Calu3 (cell line): Measurements from ENCODE around the gene DYNLRB1. TPM values are rescaled to one million over a fixed set of nuclear protein-coding genes. Genes with fewer than 3 reads are reported as not detected.

Experiments used
- BruUV-seq: library from RNA; stranded (reverse); fragments of 400-500 nt; replicated peaks from 2 replicates; lab custom pipeline; 2021; lab: Mats Ljungman, UMichigan
- CTCF ChIA-PET: fragments of 300-600 bp; sonication (Branson Sonifier 250); formaldehyde crosslinking; loops from one replicate; lab custom pipeline; 2022; ENCODE audit warnings: antibody characterized with exemption; lab: Charles Lee
- DNase-seq: peaks from one replicate; pipeline ENCODE4 v3.0.0; 2022
- H3K27ac Mint-ChIP-seq: one replicate; pipeline ENCODE4 v1.8.0; 2022; ENCODE audit warnings: mixed read lengths; ENCODE audit not compliant: unreplicated experiment
- H3K27me3 Mint-ChIP-seq: one replicate; pipeline ENCODE4 v1.8.0; 2022; ENCODE audit warnings: mixed read lengths; ENCODE audit not compliant: unreplicated experiment
- H3K36me3 Mint-ChIP-seq: one replicate; pipeline ENCODE4 v1.8.0; 2022; ENCODE audit warnings: mild to moderate bottlenecking, moderate library complexity, mixed read lengths; ENCODE audit not compliant: insufficient read depth, unreplicated experiment
- H3K4me1 Mint-ChIP-seq: one replicate; pipeline ENCODE4 v1.8.0; 2022; ENCODE audit warnings: mild to moderate bottlenecking, low read depth, mixed read lengths; ENCODE audit not compliant: unreplicated experiment
- H3K4me3 Mint-ChIP-seq: one replicate; pipeline ENCODE4 v1.8.0; 2022; ENCODE audit warnings: mild to moderate bottlenecking, low read depth, moderate library complexity, mixed read lengths; ENCODE audit not compliant: unreplicated experiment
- H3K9me3 Mint-ChIP-seq: one replicate; pipeline ENCODE4 v1.8.0; 2022; ENCODE audit warnings: low read depth, mixed read lengths; ENCODE audit not compliant: unreplicated experiment
- CTCF ChIP-seq: fragments of 200-600 bp; IDR thresholded peaks from one replicate; pipeline ENCODE4 v1.8.0; 2022; ENCODE audit warnings: antibody characterized with exemption; ENCODE audit not compliant: unreplicated experiment
- intact Hi-C: fragments of 100-400 bp; cut with micrococcal nuclease; formaldehyde crosslinking; loops from one replicate; pipeline ENCODE4 v1.10.0; 2022; ENCODE audit not compliant: unreplicated experiment
- total RNA-seq: library from RNA; stranded (reverse); gene quantifications from 2 replicates; pipeline ENCODE4 v1.2.3, GENCODE V29; 2022

The DYNLRB1 gene
- total RNA-seq, 1 experiment from 2014 or later, result 229 TPM

DNA sequence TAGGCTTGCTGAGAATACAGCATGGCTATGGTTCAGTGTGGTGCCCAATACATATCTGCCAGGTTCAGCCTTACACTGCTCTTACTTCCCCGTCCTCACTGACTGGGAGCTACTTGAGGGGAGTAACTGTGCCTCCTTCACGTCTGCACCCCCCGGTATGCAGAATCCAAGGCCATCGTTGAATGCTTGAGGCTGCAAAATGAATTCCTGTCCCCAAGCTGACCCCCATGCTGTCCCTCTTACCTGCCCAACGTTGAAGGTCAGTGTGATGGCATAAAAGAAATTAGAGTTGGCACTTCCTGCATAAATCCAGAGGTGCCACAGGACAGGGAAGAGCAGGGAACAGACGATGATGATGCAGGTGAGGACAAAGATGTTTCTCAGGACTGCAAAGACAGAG is 58.6 kb downstream of the DYNLRB1 start:
- H3K4me1 Mint-ChIP-seq, result peaks cover 8% of the 10 kb centered on the region
- intact Hi-C loops, result no loop called here
- no peak for TF ChIP-seq CTCF
- CTCF ChIA-PET, result no interaction called here
- H3K36me3 Mint-ChIP-seq, result peaks cover 12% of the 10 kb centered on the region
- no TSS peak for BruUV-seq
- no peak overlapping the region for H3K4me3 Mint-ChIP-seq
- no peak for DNase-seq
- no peaks in the 10 kb centered on the region for H3K9me3 Mint-ChIP-seq
- H3K27ac Mint-ChIP-seq, result no peak overlapping the region
- no peaks in the 10 kb centered on the region for H3K27me3 Mint-ChIP-seq

DNA sequence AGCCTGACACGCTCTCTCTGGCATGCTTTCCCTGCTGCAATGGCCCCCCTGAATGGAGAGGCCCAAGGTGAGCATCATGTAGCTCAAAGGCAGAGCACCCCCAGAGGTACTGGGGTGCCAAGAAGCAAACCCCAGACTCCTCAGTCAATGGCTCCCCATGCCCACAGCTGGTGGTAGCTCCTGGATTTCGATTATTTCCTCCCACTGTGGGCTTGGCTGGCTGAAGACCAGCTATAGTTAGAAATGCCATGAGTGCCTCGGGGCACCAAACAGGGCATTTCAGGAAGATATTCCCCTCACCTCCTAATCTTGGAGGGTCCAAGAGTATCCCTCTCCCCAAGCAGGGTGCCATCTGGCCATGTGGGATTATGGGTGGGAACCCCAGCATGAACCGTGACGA is 59.0 kb downstream of the DYNLRB1 start:
- no peak for DNase-seq
- Mint-ChIP-seq H3K36me3 (peaks cover 12% of the 10 kb centered on the region), H3K9me3 (no peaks in the 10 kb centered on the region), H3K27ac (no peak overlapping the region), H3K4me1 (peaks cover 12% of the 10 kb centered on the region), H3K27me3 (no peaks in the 10 kb centered on the region), H3K4me3 (no peak overlapping the region)
- BruUV-seq, result no TSS peak
- no peak for TF ChIP-seq CTCF
- CTCF ChIA-PET, result no interaction called here
- intact Hi-C loops, result no loop called here

DNA sequence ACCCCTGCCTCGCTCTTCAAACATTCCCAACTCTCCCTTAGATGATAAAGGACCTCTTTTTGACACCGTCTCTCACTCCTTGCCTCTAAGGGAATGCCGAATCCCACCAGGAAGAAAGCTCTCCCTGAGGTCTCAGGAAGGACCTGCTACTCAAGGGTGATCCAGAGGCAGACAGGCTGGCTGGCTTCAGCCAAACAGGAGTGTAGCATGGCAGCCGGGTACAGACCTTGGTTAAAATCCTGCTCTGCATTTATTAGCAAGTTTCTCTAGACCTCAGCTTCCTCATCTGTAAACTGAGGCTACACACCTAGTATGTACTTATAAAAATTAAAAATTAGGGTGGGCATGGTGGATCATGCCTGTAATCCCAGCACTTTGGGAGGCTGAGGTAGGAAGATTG is 59.5 kb downstream of the DYNLRB1 start:
- H3K36me3 Mint-ChIP-seq, result peaks cover 11% of the 10 kb centered on the region
- H3K27ac Mint-ChIP-seq, result no peak overlapping the region
- H3K4me1 Mint-ChIP-seq, result peaks cover 17% of the 10 kb centered on the region
- H3K9me3 Mint-ChIP-seq, result no peaks in the 10 kb centered on the region
- H3K27me3 Mint-ChIP-seq, result no peaks in the 10 kb centered on the region
- DNase-seq, result no peak
- H3K4me3 Mint-ChIP-seq, result no peak overlapping the region
- BruUV-seq, result no TSS peak
- CTCF ChIA-PET, result no interaction called here
- intact Hi-C loops, result no loop called here
- TF ChIP-seq CTCF, result no peak

GRCh38 chr20:34577061-34577460 is 60.8 kb downstream of the DYNLRB1 start:
- BruUV-seq, result no TSS peak
- Mint-ChIP-seq H3K36me3 (no peaks in the 10 kb centered on the region), H3K27me3 (no peaks in the 10 kb centered on the region), H3K4me1 (peaks cover 17% of the 10 kb centered on the region), H3K27ac (no peak overlapping the region), H3K9me3 (no peaks in the 10 kb centered on the region), H3K4me3 (no peak overlapping the region)
- no peak for TF ChIP-seq CTCF
- CTCF ChIA-PET, result interaction anchor here (0.5 kb wide), 1 partner anchor 369 kb away, joined by 3 read pairs; no protein-coding TSS in a partner anchor
- intact Hi-C loops, result no loop called here
- no peak for DNase-seq
